ENCODE data around the gene B3GALT5.

Gene B3GALT5

DNA sequence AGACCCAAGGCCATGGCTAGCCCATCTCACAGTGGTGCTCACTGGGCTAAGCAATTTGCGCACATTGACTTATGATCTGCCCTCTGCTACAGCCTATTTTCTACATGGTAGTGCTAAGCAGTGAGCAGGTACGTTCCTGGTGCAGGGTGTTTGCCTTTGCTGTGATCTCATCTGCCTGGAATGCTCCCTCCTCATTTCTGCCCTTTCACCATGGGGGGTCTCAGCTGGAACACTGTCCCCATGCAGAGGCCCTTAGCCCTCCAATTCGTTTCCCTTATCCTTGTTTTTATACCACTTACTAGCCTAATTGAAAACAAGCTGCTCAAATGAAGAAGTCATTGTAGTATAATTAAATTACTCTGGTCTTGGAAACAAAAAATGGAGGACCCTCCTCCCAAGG, 2.0 kb upstream of the B3GALT5 start:
- no peak for DNase-seq

GRCh38 chr21:39611551-39612190, 1.1 kb upstream of the B3GALT5 start:
- DNase-seq: no peak

- no peak for DNase-seq
These were observed 548 bp downstream of the B3GALT5 start for GRCh38 chr21:39613041-39613934.

GRCh38 chr21:39616211-39616772, 3.6 kb downstream of the B3GALT5 start:
- no peak for DNase-seq

GRCh38 chr21:39620856-39621255, 8.1 kb downstream of the B3GALT5 start:
- DNase-seq: no peak

GRCh38 chr21:39625211-39625895, 12.6 kb downstream of the B3GALT5 start:
- DNase-seq: no peak

DNA sequence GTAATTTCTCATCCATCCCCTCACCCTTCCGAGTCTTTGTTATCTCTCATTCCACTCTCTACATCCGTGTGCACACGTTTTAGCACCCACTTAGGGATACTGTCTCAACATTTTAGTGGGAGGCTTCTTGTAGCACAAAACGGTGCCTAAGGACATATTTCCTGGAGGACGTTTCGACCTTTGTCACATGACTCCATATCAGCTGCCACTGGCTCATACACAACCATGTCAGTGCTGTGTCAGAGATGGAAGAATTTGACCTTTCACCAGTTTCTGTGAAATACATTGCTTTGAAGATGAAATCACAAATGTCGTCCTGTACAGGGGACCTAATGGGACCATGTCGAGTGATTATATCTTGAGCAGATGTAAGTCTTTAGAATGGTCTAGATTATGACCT, 15.6 kb downstream of the B3GALT5 start:
- DNase-seq: no peak

GRCh38 chr21:39630191-39630591, 17.5 kb downstream of the B3GALT5 start:
- DNase-seq: no peak

DNA sequence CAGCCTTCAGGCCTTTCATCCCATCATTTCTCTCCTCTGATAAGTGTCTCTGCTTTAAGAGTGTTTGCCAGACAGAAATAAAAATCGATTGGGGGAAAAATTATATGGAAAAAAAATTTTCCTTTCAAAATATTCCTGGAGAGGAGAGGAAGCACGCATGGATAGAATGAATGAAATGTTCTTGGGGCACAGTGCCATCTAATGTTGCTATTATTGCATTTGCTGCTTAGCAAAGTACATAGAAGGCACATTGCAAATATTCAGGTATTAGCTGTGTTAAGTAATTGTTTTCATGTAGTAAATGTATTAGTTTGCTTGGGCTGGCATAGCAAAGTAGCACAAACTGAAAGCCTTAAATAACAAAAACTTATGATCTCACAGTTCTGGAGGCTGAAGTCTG, 18.1 kb downstream of the B3GALT5 start:
- DNase-seq: no peak

DNA sequence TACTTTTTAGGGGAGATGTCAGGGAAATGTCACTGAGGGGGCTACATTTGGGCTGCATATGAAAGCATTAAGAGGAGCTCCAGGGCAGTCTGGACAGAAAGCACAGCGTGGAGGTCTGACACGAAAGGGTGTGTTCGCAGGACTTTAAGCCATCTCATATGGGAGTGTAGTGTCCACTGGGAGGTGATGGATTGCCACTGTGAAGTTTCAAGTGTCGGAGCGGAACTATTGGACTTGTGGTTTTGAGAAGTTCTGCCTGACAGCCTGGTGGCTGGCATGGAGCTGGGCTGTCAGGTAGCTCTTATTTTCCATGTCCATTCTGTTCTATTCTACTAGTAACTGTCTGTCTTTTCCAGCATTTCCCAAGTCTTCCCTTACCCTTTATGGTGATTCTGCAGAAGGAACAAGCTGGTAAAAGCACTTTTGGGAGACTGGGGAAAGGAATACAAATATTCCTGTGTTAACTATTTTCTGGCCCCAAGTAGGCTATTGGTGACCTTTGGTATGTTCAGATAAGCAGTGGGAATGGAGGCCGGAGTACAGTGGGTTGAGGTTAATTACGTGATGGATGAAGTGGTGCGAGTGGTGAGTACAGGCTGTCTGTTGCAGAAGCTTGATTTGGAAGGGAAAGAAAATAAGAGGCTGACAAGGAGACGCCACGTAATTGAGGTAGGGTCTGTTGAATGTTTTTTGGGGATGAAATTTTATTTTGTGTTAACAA, 19.3 kb downstream of the B3GALT5 start:
- no peak for DNase-seq

GRCh38 chr21:39632796-39633442, 20.2 kb downstream of the B3GALT5 start:
- no peak for DNase-seq

- DNase-seq: no peak
These were observed 21.0 kb downstream of the B3GALT5 start for GRCh38 chr21:39633770-39634181.

DNA sequence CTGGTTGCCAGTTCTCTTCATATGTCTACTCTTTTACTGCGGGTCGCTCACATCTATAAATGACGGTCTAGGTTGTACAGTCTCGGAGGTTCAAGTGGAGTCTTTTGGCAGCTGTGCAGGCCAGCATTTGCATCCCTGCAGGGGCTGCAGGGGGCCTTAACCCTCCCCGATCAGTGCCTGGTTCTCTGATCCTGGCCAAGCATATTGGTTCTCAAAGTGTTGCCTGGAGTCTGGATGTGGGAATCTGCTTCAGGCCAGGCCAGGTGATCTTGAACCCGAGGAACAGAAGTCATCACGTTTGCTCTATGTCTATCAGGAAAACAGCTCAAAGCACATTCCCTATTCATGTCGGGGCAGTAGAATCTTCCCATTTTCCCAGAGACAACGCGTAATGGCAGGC, 21.8 kb downstream of the B3GALT5 start:
- no peak for DNase-seq

DNA sequence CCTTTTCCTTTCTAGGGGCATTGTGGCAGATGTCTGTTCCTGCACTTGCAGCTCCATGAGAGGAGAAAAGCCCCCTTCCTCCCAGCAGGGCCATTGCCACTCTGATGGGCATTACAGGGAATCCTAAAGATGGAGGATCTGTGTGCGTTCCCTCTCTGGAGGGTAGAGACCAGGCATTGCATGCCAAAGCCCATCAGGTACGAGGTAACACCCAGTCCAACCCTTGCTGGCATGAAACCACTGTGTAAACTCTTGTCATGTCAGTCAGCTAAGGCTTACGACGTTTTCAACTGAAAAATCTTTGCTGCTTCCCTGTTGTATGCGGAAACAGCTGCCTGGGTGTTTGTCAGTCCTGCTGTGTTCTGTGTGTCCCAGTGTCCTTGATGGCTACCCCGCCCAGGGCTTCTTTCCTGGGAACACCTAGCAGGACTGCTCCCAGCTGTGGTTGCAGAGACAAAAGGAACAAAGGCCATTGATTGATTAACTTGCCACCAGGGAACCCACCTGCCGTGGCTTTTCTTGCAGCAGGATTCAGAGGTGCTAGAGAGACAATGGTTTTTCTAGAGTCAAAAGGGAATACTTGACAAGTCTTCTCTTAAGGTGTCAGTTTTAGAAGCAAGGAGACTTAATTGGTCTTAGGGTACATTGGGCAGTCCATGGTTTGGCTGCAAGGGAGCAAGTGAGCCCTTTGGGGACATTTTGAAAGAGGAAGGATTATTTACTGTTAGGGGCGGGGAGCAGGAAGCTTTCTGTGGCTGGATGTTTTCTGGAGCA, 24.6 kb downstream of the B3GALT5 start:
- no peak for DNase-seq

DNA sequence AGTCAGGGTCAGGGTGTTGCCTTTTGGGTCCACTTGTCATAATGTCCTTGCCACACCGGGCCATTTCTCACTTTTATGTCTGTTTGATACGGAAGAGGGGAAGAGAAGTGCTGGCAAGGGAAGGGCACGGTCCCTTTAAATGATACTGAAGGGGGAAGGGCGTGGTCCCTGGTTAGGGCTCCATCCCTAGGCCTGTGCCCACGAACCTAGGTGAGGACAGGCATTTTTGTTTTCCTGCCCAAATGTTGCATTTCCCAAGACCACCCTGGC, 25.2 kb downstream of the B3GALT5 start:
- no peak for DNase-seq

DNA sequence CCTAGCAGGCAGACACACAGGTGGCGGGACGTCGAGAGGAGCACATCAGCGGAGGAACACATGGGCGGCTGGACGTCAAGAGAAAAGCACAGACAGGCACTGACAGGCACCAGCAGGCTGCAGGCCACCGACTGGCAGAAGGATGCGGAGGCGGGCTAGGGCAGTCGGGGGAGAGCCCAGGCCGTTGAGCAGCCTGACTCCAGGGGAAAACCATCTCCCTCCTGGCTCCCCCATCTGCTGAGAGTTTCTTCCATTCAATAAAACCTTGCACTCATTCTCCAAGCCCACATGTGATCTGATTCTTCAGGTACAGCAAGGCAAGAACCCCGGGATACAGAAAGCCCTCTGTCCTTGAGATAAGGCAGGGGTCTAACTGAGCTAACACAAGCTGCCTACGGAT, 25.5 kb downstream of the B3GALT5 start:
- no peak for DNase-seq

DNA sequence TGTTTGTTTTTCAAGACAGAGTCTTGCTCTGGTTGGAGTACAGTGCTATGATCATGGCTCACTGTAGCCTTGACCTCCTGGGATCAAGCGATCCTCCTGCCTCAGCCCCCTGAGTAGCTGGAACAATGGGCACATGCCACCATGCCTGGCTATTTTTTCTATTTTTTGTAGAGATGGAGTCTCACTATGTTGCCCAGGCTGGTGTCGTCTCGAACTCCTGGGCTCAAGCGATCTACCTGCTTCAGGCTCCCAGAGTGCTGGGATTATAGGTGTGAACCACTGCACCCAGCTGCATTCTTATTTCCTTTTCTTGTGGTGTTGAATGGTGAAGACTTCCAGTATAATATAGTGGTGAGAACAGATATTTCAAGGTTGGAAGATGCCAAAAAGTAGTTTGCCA, 28.0 kb downstream of the B3GALT5 start:
- no peak for DNase-seq

DNA sequence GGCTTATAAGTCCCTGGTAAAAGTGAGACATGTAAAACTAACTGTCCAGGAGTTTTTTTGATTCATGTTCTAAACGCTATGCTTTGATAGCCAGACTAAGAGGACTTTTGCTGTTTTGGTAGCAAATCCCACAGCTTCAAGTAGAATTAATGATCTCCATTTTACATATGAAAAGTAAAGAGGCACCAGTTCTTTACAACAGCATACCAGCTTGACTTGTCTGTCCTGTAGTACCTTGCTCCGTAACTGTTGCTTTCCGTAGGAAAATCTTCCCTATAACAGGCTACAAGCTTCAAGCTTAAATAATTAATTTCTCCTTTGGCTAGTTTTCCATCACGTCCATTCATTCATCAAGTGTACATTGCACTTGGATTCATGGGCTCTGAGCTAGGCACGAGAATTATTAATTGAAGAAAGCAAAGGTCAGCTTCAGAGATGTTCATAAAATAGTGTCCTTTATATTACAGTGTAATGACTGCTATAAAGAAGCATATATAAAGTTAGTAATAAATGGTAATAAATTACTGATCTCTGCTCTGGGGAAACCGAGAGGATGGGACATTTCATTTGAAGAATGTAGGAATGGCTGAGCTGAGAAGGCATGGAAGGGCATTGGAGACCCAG, 29.2 kb downstream of the B3GALT5 start:
- DNase-seq: no peak

DNA sequence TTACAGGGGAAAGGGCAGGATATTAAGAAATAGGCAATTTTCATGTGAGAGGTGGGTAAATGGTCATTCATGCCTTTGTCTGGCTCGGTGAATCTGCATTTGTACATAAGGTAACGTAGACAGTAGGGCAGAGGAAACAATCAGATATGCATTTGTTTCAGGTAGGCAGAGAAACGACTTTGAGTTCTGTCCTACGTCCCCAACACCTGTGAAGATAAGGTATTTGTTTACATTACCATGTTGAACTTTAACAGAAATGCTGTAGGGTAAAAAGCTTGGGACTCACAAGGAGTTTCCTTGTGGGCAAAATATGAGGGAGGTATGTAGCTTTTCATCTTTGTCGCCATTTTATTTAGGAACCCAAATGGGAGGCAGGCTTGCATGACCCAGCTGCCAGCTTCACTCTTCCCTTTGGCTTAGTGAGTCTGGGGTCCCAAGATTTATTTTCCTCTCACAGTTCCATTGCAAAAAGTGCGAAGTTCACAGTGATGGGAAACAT, 31.4 kb downstream of the B3GALT5 start:
- DNase-seq: no peak

- DNase-seq: no peak
These were observed 32.6 kb downstream of the B3GALT5 start for GRCh38 chr21:39645331-39645730.

GRCh38 chr21:39647476-39647875, 34.7 kb downstream of the B3GALT5 start:
- DNase-seq: no peak

All from CD4-positive, alpha-beta T cell treated with Interleukin-6 for 4 hours (primary cell).